H1 (cell line): ENCODE measurements around the gene CHD6. TPM values are rescaled to one million over a fixed set of nuclear protein-coding genes. Genes with fewer than 3 reads are reported as not detected.

ENCODE experiments used
- CTCF ChIA-PET: fragments of 300-600 bp; sonication (Branson Sonifier 250); formaldehyde crosslinking; loops from one replicate; lab custom pipeline; 2021; ENCODE audit not compliant: partially characterized antibody; lab: Charles Lee
- POLR2A ChIA-PET: fragments of 300-600 bp; sonication (Branson Sonifier 250); formaldehyde crosslinking; loops from one replicate; lab custom pipeline; 2021; ENCODE audit warnings: inconsistent platforms; ENCODE audit not compliant: partially characterized antibody; lab: Charles Lee
- DNase-seq, 2 experiments: peaks; one replicate each; pipeline versions ENCODE4 v3.0.0 to v3.0.0-alpha.2; 2010 to 2022; ENCODE audit warnings: low spot score in 2 of 2, low read depth in 1 of 2, mixed read lengths in 1 of 2
- FAIRE-seq: peaks from 2 replicates; lab custom pipeline; 2011; peaks lifted over from hg19 to GRCh38; lab: Jason Lieb, UNC
- H2AFZ ChIP-seq: 2 replicates; pipeline ENCODE4 v1.8.1; 2012; ENCODE audit warnings: low read length, inconsistent platforms
- H2AK5ac ChIP-seq: 2 replicates; pipeline ENCODE4 v1.6.1; 2013; ENCODE audit warnings: low read depth, low read length
- H2BK120ac ChIP-seq: replicated peaks from 2 replicates; pipeline ENCODE3; 2013; ENCODE audit warnings: low read depth, low read length, inconsistent platforms
- H2BK12ac ChIP-seq: 2 replicates; pipeline ENCODE4 v1.6.1; 2013; ENCODE audit warnings: low read depth, low read length
- H2BK15ac ChIP-seq: 2 replicates; pipeline ENCODE4 v1.6.1; 2013; ENCODE audit warnings: low read length
- H2BK20ac ChIP-seq: 2 replicates; pipeline ENCODE4 v1.6.1; 2013; ENCODE audit warnings: low read length
- H2BK5ac ChIP-seq: 2 replicates; pipeline ENCODE4 v1.6.1; 2013; ENCODE audit warnings: low read depth, low read length
- H3K14ac ChIP-seq: 2 replicates; pipeline ENCODE4 v1.6.1; 2013; ENCODE audit warnings: inconsistent platforms; ENCODE audit not compliant: insufficient read length
- H3K18ac ChIP-seq: 2 replicates; pipeline ENCODE4 v1.6.1; 2013; ENCODE audit warnings: low read length; ENCODE audit errors: extremely low read depth
- H3K23ac ChIP-seq: 2 replicates; pipeline ENCODE4 v1.6.1; 2013; ENCODE audit warnings: inconsistent platforms; ENCODE audit not compliant: insufficient read length
- H3K23me2 ChIP-seq: 2 replicates; pipeline ENCODE4 v1.6.1; 2013; ENCODE audit warnings: low read depth, low read length
- H3K27ac ChIP-seq: 2 replicates; pipeline ENCODE4 v1.6.1; 2011; ENCODE audit warnings: low read depth, low read length, inconsistent platforms
- H3K27me3 ChIP-seq, 4 experiments: replicated peaks in 1 of 4; 1 replicate in 1 of 4; 2 replicates in 3 of 4; pipeline versions ENCODE4 v1.6.1 to v1.8.1; 2011 to 2013; ENCODE audit warnings: low read length in 3 of 4, mild to moderate bottlenecking in 3 of 4, inconsistent platforms in 2 of 4, mixed read lengths in 2 of 4, moderate library complexity in 1 of 4; ENCODE audit not compliant: control insufficient read depth in 3 of 4, insufficient read depth in 3 of 4; ENCODE audit errors: extremely low read depth in 1 of 4
- H3K36me3 ChIP-seq, 4 experiments: 2 replicates each; pipeline versions ENCODE4 v1.6.1 to v1.8.1; 2011 to 2013; ENCODE audit warnings: mild to moderate bottlenecking in 4 of 4, low read length in 3 of 4, moderate library complexity in 2 of 4, control low read depth in 1 of 4, inconsistent platforms in 1 of 4; ENCODE audit not compliant: insufficient read depth in 4 of 4, control insufficient read depth in 2 of 4
- H3K4ac ChIP-seq: replicated peaks from 2 replicates; pipeline ENCODE3; 2013; ENCODE audit warnings: low read length, low read depth, mixed read lengths, inconsistent platforms; ENCODE audit not compliant: insufficient read length
- H3K4me1 ChIP-seq, 4 experiments: replicated peaks in 1 of 4; 1 replicate in 1 of 4; 2 replicates in 3 of 4; pipeline versions ENCODE4 v1.6.1 to v1.8.1; 2011 to 2013; ENCODE audit warnings: low read length in 3 of 4, inconsistent platforms in 2 of 4, mixed read lengths in 1 of 4; ENCODE audit not compliant: insufficient read depth in 4 of 4, control insufficient read depth in 3 of 4
- H3K4me2 ChIP-seq, 2 experiments: 2 replicates each; pipeline versions ENCODE4 v1.6.1 to v1.8.1; 2011 to 2013; ENCODE audit warnings: low read depth in 2 of 2, low read length in 2 of 2, control low read depth in 1 of 2, inconsistent platforms in 1 of 2, mild to moderate bottlenecking in 1 of 2; ENCODE audit not compliant: insufficient read depth in 1 of 2
- H3K4me3 ChIP-seq, 4 experiments: fragments of 200-600, 300-600 bp in 1 of 4; sonication (generic), shearing (Covaris generic), sonication (Bioruptor Twin) in 1 of 4; 2 replicates each; pipeline versions ENCODE4 v1.5.1 to v1.8.1; 2011 to 2016; ENCODE audit warnings: low read length in 4 of 4, low read depth in 3 of 4, control low read depth in 2 of 4, inconsistent platforms in 2 of 4, mild to moderate bottlenecking in 2 of 4, mixed read lengths in 1 of 4, moderate library complexity in 1 of 4; ENCODE audit not compliant: insufficient read depth in 2 of 4; ENCODE audit errors: extremely low read depth in 1 of 4
- H3K56ac ChIP-seq: replicated peaks from 2 replicates; pipeline ENCODE3; 2013; ENCODE audit warnings: low read depth, mild to moderate bottlenecking, mixed read lengths, low read length, inconsistent platforms; ENCODE audit not compliant: insufficient read length
- H3K79me1 ChIP-seq: 2 replicates; pipeline ENCODE4 v1.6.1; 2013; ENCODE audit warnings: low read depth, low read length, control low read depth
- H3K79me2 ChIP-seq, 2 experiments: 2 replicates each; pipeline versions ENCODE4 v1.6.1 to v1.8.1; 2012 to 2013; ENCODE audit warnings: low read length in 2 of 2, mild to moderate bottlenecking in 2 of 2, inconsistent platforms in 1 of 2; ENCODE audit not compliant: insufficient read depth in 2 of 2, control insufficient read depth in 1 of 2
- H3K9ac ChIP-seq, 4 experiments: replicated peaks in 1 of 4; 1 replicate in 1 of 4; 2 replicates in 3 of 4; pipeline versions ENCODE4 v1.6.1 to v1.8.1; 2011 to 2013; ENCODE audit warnings: low read depth in 3 of 4, low read length in 3 of 4, control low read depth in 2 of 4, mild to moderate bottlenecking in 2 of 4, moderate library complexity in 2 of 4, inconsistent platforms in 1 of 4; ENCODE audit errors: extremely low read depth in 1 of 4
- H3K9me3 ChIP-seq, 2 experiments: 2 replicates each; pipeline versions ENCODE4 v1.6.1 to v1.8.1; 2012 to 2013; ENCODE audit warnings: mild to moderate bottlenecking in 2 of 2, moderate library complexity in 2 of 2, control low read depth in 1 of 2, inconsistent platforms in 1 of 2, low read depth in 1 of 2, low read length in 1 of 2, mixed read lengths in 1 of 2; ENCODE audit not compliant: insufficient read depth in 2 of 2
- H4K20me1 ChIP-seq, 2 experiments: replicated peaks in 1 of 2; 2 replicates each; pipeline versions ENCODE3 to v1.8.1; 2011 to 2013; ENCODE audit warnings: inconsistent platforms in 2 of 2, low read length in 2 of 2, mild to moderate bottlenecking in 1 of 2; ENCODE audit not compliant: insufficient read depth in 2 of 2, control insufficient read depth in 1 of 2
- H4K5ac ChIP-seq: 2 replicates; pipeline ENCODE4 v1.6.1; 2013; ENCODE audit warnings: low read length, low read depth, mixed read lengths, inconsistent platforms; ENCODE audit not compliant: insufficient read length
- H4K8ac ChIP-seq: 2 replicates; pipeline ENCODE4 v1.8.0; 2013; ENCODE audit warnings: mild to moderate bottlenecking, moderate library complexity, low read length, inconsistent platforms; ENCODE audit not compliant: insufficient read depth; ENCODE audit errors: extremely low read depth
- H4K91ac ChIP-seq: replicated peaks from 2 replicates; pipeline ENCODE3; 2013; ENCODE audit warnings: low read length, mixed read lengths, inconsistent platforms; ENCODE audit not compliant: insufficient read length
- RXRA ChIP-seq: IDR thresholded peaks from 2 replicates; pipeline ENCODE4 v1.6.1; 2011; ENCODE audit warnings: low read depth, mild to moderate bottlenecking, low read length, moderate library complexity; ENCODE audit not compliant: insufficient read depth
- WGBS, 2 experiments: shearing (Covaris generic) in 1 of 2; methylation state at CpG; one replicate each; pipeline versions ENCODE4 v1.1.6 to v1.1.7; 2013 to 2015; ENCODE audit warnings: low lambda C conversion rate in 2 of 2, mixed read lengths in 2 of 2, inconsistent platforms in 1 of 2, low coverage in 1 of 2, missing lambda C conversion rate in 1 of 2; ENCODE audit not compliant: insufficient replicate concordance in 2 of 2, insufficient coverage in 1 of 2, insufficient read length in 1 of 2; ENCODE audit errors: extremely low coverage in 1 of 2, missing lambda C conversion rate in 1 of 2; 5-methylcytosine and 5-hydroxymethylcytosine counted together
- polyA plus RNA-seq, 7 experiments: library from polyadenylated mRNA; depleted of rRNA in 3 of 7; stranded (reverse) in 5 of 7; unstranded in 2 of 7; fragments of >200 nt in 5 of 7; fragments of 200-250 nt in 2 of 7; gene quantifications; 1 replicate in 5 of 7; 2 replicates in 1 of 7; 4 replicates in 1 of 7; pipeline versions ENCODE4 v1.2.1 to v1.2.3, GENCODE V29; 2011 to 2013; ENCODE audit warnings: missing spikeins in 2 of 7, mixed read lengths in 2 of 7
- total RNA-seq: library from RNA; stranded (reverse); fragmentation: NEBNext Ultra II Directional; extraction: Animal tissue kit (Norgen Biotek cat#: 25700); gene quantifications from 2 replicates; pipeline ENCODE4 v1.2.1, GENCODE V29; 2021
- TF ChIP-seq, protein P1 (sequence below): IDR thresholded peaks from 2 replicates; pipeline ENCODE4 v1.6.1; 2011; ENCODE audit warnings: low read depth, mild to moderate bottlenecking, low read length; ENCODE audit not compliant: insufficient read depth

CHD6 gene
- total and polyA plus RNA-seq, 2 of the 8 experiments (the other 6 are each of a cell fraction or from before 2014, with no cell fraction given): 11.1 to 62.9 TPM

DNA sequence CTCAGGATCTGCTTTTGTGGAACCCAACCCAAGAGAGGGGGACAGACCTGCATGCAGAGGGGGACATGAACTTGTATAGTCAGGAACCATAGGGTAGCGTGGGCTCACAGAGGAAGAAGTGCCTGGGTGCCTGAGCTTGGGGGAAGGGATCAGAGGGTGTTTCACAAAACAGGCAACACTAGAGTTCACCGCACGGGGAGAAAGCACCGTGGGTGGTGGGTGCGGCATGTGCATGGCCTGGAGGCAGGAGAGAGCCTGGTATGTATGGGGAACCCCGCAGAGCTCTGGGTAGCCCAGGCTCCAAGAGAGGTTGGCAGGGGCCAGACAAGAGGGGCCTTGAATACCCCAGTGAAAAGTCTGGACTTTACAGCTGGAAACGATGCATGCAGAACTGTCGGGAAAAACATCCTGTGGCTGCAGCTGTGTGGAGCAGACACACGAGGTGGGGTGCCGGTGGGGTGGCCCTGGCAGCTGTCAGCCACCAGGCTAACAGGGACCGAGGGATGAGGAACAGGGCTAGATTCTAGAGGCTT is 244.9 kb downstream of the CHD6 start:
- 92% methylated on average over 11 of the region's 11 CpGs; no CpG with 5 or more reads in 1 of the 2 experiments for WGBS, 2 experiments
- Histone ChIP-seq H2BK120ac (no peak overlapping the region), H2AFZ (no peak overlapping the region), H2AK5ac (no peak overlapping the region), H2BK15ac (no peak overlapping the region), H3K4me3 (no peak overlapping the region), H3K23me2 (no peaks in the 10 kb centered on the region), H4K91ac (no peak overlapping the region), H3K9ac (no peak overlapping the region), H3K79me1 (no peaks in the 10 kb centered on the region), H3K4me2 (no peak overlapping the region), H4K8ac (no peak overlapping the region), H4K5ac (no peak overlapping the region), H3K27me3 (peaks cover 0 to 4% (median 2%) of the 10 kb centered on the region in 4 experiments; a peak in 1 of 7 replicates), H2BK20ac (no peak overlapping the region), H3K23ac (no peak overlapping the region), H3K14ac (no peak overlapping the region), H2BK12ac (no peak overlapping the region), H3K27ac (no peak overlapping the region), H3K4me1 (no peaks in the 10 kb centered on the region; a peak in 1 of 7 replicates), H3K56ac (no peak overlapping the region), H3K36me3 (no peaks in the 10 kb centered on the region), H3K4ac (no peak overlapping the region), H3K79me2 (no peaks in the 10 kb centered on the region), H4K20me1 (no peaks in the 10 kb centered on the region), H2BK5ac (no peak overlapping the region), H3K9me3 (peaks cover 8 to 9% of the 10 kb centered on the region in 2 experiments; a peak in 3 of 4 replicates), H3K18ac (no peak overlapping the region)
- ChIA-PET POLR2A (interaction anchor here (1.4 kb wide), 1 partner anchor 11 kb away, joined by 5 read pairs; no protein-coding TSS in a partner anchor), CTCF (interaction anchor here (0.6 to 1.9 kb wide), 4 partner anchors 21 to 655 kb away, joined by 4 to 5 read pairs (median 4); no protein-coding TSS in a partner anchor)
- no peak for TF ChIP-seq RXRA
- TF ChIP-seq, protein P1, sequence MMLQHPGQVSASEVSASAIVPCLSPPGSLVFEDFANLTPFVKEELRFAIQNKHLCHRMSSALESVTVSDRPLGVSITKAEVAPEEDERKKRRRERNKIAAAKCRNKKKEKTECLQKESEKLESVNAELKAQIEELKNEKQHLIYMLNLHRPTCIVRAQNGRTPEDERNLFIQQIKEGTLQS: no peak
- FAIRE-seq: no peak
- DNase-seq: no peak
